HG03469 (cell line): ENCODE results near the gene CMKLR1.

Experiments used
- ATAC-seq: cut with Tn5 transposase; IDR thresholded peaks from one replicate; pipeline ENCODE4 v1.9.1; 2021; ENCODE audit warnings: mild to moderate bottlenecking, moderate library complexity, moderate number of reproducible peaks; ENCODE audit not compliant: unreplicated experiment

CMKLR1 gene

DNA sequence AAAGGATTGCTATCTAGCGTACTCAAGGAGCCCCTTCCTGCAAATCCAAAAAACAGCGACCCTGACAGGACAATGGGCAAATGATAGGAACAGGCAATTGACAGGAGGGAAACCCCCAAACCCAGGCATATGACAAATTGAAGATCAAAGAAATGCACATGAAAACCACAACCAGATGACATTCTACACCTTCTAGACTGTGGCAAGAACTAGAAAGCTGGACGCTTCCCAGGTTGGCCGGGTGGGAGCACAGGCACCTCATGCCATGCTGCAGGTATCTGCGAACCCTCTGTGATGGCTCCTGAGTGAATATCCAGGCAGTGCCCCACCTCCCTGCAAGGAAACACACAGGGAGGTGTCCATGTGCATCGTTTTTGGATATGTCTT is 37.1 kb downstream of the CMKLR1 start:
- no peak for ATAC-seq

DNA sequence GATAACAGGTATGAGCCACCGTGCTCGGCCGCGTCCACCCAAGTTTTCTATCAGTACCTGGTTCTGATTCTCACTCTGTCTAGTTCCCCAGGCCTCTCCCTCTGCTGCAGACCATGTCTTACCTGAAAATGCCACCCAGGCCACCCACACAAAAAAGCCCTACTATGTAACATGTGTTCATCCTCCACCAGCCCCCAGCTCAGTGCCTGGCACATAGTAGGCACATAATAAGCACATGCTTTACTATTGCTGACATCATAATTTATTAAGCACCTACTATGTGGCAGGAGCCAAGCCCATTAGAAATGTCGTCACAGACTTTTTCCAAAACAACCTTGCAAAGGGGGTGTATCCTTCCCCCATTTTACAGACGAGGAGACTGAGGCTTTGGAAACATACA is 37.8 kb downstream of the CMKLR1 start:
- ATAC-seq = no peak

DNA sequence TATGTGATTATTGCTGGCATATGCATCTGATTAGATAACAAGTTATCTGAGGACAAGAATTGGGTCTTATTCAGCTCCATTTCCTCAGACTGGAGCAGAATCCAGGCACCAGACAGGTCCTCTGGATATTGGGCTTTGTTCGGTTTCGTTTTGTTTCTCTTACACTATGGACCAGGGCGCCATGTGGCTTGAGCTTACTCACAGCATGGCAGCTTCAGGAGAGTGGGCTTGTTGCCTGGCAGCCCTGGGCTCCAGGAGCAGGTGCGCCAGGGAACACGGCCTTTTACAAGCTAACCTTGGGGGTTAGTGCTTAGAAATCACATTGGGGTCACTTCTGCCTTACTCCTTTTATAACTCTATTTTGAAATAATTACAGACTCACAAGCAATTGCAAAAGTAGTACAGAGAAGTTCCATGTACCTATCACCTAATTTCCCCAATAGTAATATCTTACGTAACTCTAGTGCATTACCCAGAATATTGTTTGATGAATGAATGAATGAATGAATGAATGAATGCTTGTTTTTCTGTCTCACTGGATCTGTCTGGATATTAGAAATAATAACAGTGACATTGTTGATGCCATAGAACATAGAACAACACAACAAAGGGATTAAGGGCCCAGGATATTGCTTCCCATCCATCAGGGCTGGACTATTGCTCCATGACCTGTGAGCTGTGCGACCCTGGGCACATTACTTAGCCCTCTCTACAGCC is 39.0 kb downstream of the CMKLR1 start:
- no peak for ATAC-seq

DNA sequence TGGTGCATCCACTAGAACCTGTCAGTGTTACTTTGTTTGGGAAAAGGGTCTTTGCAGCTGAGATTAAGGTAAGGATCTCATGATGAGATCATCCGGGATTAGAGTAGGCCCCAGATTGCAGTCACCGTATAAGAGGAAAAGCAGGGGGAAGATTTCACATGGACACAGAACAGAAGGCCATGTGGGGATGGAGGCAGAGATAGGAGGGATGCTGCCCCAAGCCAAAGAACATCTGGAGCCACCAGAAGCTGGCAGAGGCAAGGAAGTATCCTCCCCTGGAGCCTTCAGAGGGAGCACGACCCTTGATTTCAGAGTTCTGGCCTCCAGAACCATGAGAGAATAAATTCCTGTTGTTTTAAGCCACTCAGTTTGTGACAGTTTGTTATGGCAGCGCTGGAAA is 39.6 kb downstream of the CMKLR1 start:
- ATAC-seq = no peak

DNA sequence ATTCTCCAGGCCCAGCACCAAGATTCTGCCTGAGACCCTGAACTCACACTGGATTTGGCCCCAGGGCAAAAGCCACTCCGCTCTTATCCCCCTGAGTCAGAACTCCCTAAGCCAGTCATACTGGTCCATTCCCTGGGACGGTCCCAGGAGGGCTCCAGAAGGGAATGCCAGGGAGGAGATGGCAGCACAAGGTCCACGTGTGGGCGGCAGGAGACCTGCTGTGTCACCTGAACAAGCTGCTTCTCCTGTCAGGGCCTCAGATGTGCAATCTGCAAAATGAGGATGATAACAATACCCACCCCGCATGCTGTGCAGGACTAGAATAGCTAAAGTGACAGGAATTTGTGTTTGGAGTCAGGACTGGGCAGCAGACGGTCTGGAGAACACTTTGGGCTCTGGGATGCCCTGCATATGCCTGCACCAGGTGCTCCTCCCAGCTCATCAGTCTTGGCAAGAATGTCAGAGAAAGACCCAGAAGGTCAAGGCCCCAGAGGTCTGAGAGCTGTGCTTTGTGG is 40.3 kb downstream of the CMKLR1 start:
- no peak for ATAC-seq

DNA sequence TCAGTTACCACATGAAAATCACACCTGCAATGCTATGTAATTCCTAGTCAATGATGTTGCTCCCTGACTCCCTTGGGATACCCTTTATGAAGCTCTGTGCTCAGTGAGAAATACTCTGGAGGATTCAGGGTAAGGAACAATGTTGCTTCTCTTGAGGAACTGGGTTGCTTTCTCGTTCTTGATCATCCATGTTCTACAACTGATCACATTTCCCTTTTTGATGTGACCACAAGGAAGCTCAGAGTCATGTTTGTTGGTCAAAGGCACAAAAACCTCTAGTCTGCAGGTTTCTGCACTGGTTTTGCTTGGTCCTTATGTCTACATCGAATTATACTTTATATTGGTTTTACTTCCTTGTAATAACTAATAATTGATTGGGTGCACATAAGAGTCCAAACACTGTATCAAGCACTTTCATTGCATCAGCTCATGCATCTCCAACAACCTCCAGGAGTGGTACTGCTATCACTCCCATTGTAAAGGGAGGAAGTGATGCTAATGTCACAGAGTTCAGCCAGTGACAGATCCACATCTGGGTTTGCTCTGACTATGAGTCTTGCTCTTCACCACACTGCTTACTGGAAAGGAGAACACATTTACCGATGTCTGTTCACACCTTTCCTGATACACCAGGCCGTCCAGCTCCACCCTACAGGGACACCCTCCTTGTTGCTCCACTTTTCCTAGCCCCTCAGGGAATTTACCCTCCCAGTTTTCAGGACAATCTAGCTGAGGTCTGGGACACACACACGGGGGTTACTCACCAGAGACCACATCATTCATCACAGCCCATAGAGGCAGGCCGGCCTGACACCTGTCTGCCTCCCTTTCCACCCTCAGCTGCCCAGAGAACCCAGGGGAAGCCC is 41.0 kb downstream of the CMKLR1 start:
- peak; percentile 31 for ATAC-seq

DNA sequence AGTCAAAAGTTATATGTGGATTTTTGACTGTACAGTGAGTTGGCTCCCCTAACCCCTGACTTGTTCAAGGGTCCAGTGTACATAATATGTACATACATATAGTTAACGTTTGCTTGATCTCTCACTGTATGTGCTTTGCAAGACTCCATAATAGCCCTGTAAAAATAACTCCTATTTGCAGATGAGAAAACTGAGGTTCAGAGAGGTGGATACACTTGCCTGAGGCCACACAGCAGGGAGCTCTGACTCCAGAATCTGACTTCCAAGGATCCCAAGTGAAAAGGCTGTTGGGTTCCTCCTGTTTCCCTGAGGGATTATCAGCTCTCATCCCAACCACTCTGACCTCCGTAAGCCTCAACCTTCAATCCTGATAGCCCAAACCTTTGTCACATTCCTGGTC is 41.7 kb downstream of the CMKLR1 start:
- no peak for ATAC-seq

DNA sequence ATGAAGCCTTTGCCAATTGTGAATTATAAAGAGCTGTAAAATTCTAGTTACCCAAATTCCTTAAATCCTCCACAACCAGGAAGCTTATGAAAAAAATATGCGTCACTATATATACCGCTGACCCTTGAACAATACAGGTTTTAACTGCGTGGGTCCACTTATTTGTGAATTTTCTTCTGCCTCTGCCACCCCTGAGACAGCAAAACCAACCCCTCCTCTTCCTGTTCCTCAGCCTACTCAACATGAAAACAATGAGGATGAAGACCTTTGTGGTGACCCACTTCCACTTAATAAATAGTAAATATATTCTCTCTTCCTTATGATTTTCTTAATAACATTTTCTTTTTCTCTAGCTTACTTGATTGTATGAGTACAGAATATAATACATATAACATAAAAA is 42.2 kb downstream of the CMKLR1 start:
- ATAC-seq = no peak

DNA sequence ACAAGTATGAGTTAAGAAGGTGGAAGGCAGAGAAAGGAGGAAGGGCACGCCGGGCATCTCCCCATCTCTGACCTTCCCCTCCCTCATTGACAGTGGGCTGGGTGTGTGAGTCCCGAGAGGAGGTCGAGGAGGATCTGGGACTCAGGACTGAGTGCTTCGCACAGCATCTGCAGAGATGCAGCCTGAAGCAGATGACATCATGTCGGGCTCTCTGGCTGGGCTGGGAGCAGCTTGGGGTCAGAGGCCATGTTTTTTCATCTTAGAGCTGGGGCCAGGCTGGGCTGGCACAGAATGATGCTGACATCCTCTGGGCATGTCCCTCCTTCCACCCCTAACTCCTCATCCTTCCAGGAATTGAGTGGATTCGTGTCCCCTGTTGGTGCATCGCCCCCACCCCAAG is 43.5 kb downstream of the CMKLR1 start:
- ATAC-seq = no peak

DNA sequence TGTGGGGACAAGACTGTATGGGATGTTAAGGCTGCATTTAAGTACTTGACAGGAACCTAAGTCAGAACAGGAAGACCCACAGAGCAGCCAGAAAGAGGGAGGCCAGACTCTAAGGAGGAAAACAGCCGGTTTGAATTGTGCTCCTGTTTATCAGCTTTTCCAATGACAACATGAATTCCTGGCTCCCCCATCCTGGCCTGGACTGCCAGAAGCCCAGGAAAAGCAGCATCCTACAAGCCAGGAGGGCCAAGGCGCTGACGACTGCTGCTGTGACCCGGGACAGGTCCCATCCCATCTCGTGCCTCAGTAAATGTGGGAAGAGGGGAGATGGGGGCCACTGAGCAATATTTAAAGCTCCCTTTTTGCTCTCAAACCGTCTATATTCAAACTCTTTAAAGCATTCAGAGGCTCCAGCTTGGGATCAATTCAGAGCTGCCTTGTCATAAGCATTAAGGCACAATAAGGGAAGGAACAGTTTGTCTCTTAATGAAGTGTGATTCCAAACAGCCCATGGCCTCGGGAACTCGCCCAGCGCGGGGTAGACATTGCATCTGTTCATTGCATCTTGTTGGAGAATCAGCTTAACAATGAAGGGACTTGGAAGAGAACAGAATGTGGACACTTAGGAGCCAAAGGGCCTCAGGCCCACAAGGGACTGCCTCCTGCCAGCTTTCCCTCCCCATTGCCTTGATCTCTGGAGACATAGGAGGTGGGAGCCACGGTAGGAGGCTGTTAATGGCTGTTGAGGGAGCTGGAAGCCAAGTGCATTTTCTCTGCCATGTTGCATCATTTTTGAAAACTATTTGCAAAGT is 49.6 kb downstream of the CMKLR1 start:
- ATAC-seq = no peak

DNA sequence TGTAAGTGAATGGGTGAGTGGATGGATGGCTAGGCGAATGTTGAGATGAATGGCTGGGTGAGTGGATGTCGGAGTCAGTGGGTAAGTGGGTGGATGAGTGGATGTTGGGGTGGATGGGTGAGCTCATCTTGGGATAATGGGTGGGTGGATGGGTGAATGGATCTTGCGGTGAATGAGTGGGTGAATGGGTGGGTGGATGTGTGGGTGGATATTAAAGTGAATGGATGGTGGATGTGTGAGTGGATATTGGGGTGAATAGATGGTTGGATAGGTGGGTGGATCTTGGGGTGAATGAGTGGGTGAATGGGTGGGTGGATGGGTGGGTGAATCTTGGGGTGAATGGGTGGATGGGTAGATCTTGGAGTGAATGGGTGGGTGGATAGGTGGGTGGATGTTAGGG is 51.9 kb downstream of the CMKLR1 start:
- no peak for ATAC-seq

DNA sequence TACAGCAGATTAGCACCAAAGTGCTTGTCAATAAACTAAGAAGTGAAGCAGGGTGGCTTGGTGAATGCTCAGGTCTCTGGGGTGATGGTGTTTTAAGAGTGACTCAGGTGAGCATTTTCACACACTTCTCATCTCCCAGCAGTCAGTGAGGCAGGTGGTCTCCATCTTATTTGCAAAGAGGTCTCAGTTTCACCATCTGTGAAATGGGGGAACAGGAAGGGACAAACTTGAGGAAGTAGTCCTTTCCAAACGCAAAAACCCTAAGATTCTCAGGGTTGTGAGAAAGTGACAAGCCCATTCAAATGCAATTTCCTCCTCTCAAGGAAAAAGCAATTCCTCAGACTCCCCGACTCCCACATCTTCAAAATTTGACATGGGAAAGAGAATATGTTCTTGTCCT is 54.1 kb downstream of the CMKLR1 start:
- no peak for ATAC-seq

DNA sequence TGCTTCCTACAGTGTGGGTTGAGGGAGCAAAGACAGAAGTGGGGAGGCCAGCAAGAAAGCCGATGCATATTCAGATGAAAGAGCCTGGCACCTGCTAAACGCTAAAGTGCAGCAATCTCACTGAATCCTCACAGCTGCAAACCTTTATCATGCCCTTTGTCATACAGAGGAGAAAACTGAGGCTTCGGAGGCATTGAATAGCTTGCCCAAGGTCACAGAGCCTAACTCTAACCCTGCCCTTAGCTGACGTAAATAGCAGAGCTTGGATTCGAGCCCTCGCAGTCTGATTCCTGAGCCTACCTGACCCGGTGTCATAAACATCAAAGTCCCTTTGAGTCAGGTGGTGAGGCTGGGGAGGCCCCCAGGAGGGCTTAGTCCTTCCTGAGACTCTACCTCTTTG is 54.9 kb downstream of the CMKLR1 start:
- no peak for ATAC-seq

DNA sequence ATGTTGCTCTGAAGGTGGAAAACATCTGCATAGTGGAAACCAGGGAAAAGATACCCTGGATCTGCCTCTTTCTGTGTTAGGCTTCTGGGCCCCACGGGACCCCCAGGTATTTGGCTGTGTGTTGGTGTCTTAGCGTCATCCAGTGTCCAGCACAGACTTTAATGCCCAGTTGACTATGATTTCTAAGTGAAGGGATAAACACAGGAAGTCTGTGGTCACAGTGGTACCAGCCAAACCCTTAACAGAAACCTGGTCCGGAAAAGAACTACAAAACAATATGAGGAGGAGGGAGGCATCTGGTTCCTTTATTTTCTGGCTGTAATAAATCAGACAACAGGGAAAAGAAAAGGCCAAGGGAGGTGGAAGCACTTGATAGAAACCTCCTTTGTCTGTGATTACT is 56.4 kb downstream of the CMKLR1 start:
- no peak for ATAC-seq

DNA sequence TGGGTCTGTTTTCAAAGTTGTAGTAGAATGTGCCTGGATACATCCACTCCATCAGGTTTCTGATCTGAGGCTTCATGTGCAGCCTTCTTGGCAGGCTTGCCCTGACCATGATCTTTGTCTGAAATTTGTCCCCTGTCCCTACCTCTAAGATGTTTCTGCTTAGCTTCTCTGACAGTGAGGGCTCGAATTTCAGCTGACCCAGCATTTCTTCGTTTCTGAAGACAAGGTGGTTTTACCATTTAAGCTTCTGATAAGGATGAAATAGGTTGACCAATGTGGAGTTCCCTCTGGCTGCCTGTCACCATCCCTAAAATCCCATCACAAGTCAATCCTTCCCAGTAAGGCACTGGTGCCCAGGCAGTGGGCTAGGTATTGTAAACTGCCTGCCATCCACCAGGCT is 57.0 kb downstream of the CMKLR1 start:
- no peak for ATAC-seq

DNA sequence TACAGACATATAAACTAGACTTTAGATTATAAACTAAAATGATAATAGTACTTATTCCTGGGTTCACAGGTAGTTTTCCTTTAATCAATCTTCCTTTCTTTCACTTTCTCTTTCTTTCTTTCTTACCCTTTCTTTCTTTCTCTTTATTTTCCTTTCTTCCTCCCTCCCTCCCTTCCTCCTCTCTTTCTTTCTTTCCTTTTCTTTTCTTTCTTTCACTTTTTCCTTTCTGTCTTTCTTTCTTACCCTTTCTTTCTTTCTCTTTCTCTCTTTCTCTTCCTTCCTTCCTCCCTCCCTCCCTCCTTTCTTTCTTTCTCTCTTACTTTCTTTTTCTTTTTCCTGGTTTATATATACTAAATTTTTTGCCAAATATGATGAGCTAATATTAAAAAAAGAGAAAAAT is 61.5 kb downstream of the CMKLR1 start:
- no peak for ATAC-seq

DNA sequence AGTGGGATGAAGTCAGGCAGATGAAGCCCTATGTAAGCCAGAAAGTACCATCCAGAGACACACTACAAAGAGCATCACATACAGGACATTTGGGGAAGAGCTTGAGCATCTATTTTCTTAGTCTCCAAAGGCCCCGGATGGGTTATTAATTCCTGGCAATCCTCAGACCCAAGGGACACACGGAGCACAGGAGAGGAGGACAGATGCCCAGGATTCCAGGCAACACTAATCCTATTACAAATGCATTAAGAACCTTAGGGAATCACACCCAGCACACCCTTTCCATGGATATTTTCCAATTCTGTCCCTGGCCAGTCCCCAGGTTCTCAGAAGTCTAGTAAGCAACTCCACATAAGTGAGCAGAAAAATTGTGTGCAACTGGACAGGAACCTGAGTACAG is 65.9 kb downstream of the CMKLR1 start:
- ATAC-seq = no peak

DNA sequence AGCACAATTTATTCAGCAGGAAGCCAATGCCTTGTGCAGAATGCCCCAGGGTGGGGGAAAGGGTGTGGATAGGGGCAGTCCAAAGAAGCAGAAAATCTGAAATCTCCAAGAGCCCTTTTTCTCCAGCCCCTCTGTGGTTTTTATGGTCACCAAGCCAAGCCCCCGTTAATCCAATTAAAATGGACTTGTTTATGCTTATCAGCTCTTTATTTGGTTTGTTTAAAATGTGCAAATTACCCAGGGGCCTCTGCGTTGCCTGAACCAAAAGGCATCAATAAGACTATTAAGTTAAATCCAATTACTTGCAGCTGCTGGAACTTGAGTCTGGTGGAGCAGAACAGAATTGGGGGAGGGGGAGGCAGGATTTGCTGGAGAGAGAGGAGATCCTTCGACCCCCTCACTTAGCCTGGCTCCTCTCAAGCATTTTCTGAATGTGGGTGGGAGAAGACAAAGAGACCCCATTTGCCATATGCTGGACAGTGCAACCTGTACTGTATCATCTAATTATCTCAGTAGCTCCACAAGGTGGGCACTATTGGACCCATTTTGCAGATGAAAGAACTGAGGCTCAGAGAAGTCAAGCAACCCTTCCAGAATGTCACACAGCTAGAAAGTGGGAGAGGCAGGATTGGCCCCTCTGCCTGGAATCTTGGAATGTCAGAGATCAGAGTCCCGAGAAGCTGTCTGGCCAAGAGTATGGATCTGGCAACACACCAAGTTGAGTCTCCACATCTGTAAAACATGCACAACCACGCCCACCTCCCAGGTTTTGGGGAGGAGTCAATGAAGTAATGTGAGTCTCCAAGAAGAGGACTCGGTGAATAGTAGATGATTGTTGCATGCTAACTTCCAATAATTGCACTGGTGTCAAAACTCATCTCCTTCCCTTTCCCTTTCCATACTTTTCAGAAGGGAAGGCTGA is 66.9 kb downstream of the CMKLR1 start:
- ATAC-seq = no peak

DNA sequence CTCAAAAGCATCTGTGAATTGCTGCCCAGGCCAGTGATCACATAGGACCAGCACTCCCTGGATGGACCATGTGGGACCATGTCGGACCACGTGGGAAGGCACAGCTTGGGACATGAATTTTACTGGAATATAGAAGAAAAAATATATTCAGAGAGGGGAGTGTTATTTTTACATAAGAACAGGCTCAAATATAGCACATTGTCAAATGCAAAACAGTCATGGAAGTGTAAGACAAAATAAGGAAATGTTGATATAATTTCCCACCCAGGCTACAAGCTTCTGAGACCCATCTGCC is 68.3 kb downstream of the CMKLR1 start:
- no peak for ATAC-seq

DNA sequence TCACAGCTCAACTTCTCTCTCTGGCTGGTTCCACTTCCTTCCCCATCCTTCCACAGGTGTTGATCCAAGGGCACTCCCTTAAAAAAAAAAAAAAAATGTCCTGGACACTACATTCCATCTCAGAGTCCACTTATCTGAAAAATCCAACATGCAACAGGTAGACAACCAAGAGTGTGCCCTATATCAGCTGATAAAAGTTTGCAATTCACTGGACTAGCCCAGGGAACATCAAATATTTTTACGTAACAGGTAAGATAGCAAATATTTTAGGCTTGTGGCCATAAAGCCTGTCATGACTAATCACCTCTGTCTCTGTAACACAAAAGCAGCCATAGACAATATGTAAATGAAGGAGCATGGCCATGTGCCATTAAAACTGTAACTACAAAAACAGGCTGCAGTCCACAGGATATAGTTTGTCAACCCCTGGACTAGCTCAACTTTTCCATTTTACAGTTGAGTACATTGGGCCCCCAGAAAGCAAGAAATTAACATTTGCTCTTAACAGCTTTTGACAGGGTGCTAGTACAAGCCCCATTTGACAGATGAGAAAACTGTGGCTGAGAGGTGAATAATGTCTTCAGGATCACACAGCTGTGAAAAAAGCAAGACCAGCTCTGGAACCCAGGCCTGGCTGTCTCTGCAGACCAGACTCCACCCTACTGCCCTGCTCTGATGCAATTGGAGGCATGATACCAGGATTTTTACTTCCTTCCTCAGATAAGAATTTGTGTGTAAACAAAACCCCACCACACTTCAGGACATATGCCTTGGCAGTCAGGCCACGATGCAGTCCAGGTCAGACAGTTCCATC is 68.9 kb downstream of the CMKLR1 start:
- ATAC-seq = no peak
